Gastroesophageal sphincter (tissue), 4 donors: ENCODE data around the gene SLC52A3. TPM values are rescaled to one million over a fixed set of nuclear protein-coding genes. Genes with fewer than 3 reads are reported as not detected.

Source experiments
- ATAC-seq: fragments of 150-250 bp; one replicate; pipeline ENCODE4 v1.9.1; 2016; ENCODE audit warnings: mild to moderate bottlenecking, moderate library complexity
- H3K27ac ChIP-seq, 4 donors: fragments of 200-600 bp; sonication (generic) in 3 of 4; 1 replicate in 3 of 4; 2 replicates in 1 of 4; pipeline ENCODE4 v1.5.1; 2016 to 2019
- H3K27me3 ChIP-seq: fragments of 200-600 bp; sonication (generic); one replicate; pipeline ENCODE4 v1.5.1; 2019
- H3K36me3 ChIP-seq, 2 donors: fragments of 200-600 bp; sonication (generic); one replicate each; pipeline ENCODE4 v1.5.1; 2019; ENCODE audit warnings: control low read depth in 1 of 2
- H3K4me1 ChIP-seq, 3 donors: fragments of 200-600 bp; sonication (generic); 1 replicate in 2 of 3; 2 replicates in 1 of 3; pipeline ENCODE4 v1.5.1; 2016 to 2019; ENCODE audit warnings: control low read depth in 2 of 3
- H3K4me3 ChIP-seq, 2 donors: fragments of 200-600 bp; sonication (generic); one replicate each; pipeline ENCODE4 v1.5.1; 2019; ENCODE audit warnings: mild to moderate bottlenecking in 1 of 2, moderate library complexity in 1 of 2
- H3K9me3 ChIP-seq, 3 donors: fragments of 200-600 bp; sonication (generic); one replicate each; pipeline ENCODE4 v1.5.1; 2017 to 2019; ENCODE audit warnings: control low read depth in 2 of 3
- EP300 ChIP-seq: sonication (generic); formaldehyde crosslinking; IDR thresholded peaks from one replicate; pipeline ENCODE4 v1.6.1; 2017; ENCODE audit warnings: antibody characterized with exemption, mild to moderate bottlenecking
- POLR2A ChIP-seq, 2 donors: fragments of 450-650 bp; IDR thresholded peaks; one replicate each; pipeline ENCODE4 v1.6.1; 2017; ENCODE audit warnings: antibody characterized with exemption in 2 of 2, mild to moderate bottlenecking in 2 of 2, moderate library complexity in 1 of 2
- POLR2AphosphoS5 ChIP-seq: sonication (generic); formaldehyde crosslinking; IDR thresholded peaks from one replicate; pipeline ENCODE4 v1.6.1; 2017; ENCODE audit warnings: antibody characterized with exemption
- WGBS, 2 donors: methylation state at CpG; one replicate each; pipeline ENCODE4 v1.1.5; 2018; ENCODE audit warnings: low coverage in 1 of 2; 5-methylcytosine and 5-hydroxymethylcytosine counted together
- total RNA-seq, 4 donors: library from RNA; depleted of rRNA; stranded (reverse); fragments of >200 nt; gene quantifications; one replicate each; pipeline ENCODE4 v1.1.0, GENCODE V29; 2016
- TF ChIP-seq, protein P1 (sequence below), 4 experiments: fragments of 200-600 bp in 2 of 4; fragments of 450-650 bp in 2 of 4; sonication (generic) in 1 of 4; IDR thresholded peaks; one replicate each; pipeline ENCODE4 v1.5.1; 2017 to 2019; ENCODE audit warnings: antibody characterized with exemption in 4 of 4, mild to moderate bottlenecking in 2 of 4, moderate library complexity in 2 of 4

Gene SLC52A3
- total RNA-seq, 4 donors from 2014 or later: 0.31 to 1.7 (median 0.97) TPM

DNA sequence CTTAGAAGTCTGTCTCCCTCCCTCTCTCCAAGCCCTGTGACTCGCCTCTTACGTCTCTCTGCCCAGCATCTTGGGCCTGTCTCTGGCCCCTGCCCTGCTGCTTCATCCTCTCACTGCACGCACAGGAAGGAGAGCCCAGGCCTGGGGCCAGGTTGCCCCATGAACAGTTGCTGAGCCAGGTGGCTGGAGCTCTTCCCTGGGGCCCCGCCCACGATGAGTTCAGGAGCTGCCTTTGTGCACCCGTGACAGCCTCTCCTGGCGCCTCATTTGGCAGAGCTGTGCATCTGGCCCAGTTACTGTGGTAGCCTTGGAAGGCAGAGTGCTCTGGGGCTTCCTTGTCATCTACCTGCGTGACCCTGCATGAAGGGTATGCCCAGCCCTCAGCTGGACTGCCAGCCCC lies 44.5 kb downstream of the SLC52A3 start:
- Histone ChIP-seq H3K27ac (no peak overlapping the region), H3K9me3 (no peaks in the 10 kb centered on the region), H3K36me3 (no peaks in the 10 kb centered on the region), H3K4me1 (peaks cover 0 to 11% (median 6%) of the 10 kb centered on the region in 3 donors), H3K27me3 (peaks cover 100% of the 10 kb centered on the region), H3K4me3 (no peak overlapping the region)
- no peak for ATAC-seq
- 40% methylated on average over 2 of the region's 8 CpGs; no CpG with 5 or more reads in 1 of the 2 donors for WGBS, 2 donors
- TF ChIP-seq EP300 (no peak), POLR2A (IDR thresholded peaks at IDR 0.05) (no peak), POLR2AphosphoS5 (no peak)
- TF ChIP-seq, protein P1, sequence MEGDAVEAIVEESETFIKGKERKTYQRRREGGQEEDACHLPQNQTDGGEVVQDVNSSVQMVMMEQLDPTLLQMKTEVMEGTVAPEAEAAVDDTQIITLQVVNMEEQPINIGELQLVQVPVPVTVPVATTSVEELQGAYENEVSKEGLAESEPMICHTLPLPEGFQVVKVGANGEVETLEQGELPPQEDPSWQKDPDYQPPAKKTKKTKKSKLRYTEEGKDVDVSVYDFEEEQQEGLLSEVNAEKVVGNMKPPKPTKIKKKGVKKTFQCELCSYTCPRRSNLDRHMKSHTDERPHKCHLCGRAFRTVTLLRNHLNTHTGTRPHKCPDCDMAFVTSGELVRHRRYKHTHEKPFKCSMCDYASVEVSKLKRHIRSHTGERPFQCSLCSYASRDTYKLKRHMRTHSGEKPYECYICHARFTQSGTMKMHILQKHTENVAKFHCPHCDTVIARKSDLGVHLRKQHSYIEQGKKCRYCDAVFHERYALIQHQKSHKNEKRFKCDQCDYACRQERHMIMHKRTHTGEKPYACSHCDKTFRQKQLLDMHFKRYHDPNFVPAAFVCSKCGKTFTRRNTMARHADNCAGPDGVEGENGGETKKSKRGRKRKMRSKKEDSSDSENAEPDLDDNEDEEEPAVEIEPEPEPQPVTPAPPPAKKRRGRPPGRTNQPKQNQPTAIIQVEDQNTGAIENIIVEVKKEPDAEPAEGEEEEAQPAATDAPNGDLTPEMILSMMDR (IDR thresholded peaks at IDR 0.05): no peak

DNA sequence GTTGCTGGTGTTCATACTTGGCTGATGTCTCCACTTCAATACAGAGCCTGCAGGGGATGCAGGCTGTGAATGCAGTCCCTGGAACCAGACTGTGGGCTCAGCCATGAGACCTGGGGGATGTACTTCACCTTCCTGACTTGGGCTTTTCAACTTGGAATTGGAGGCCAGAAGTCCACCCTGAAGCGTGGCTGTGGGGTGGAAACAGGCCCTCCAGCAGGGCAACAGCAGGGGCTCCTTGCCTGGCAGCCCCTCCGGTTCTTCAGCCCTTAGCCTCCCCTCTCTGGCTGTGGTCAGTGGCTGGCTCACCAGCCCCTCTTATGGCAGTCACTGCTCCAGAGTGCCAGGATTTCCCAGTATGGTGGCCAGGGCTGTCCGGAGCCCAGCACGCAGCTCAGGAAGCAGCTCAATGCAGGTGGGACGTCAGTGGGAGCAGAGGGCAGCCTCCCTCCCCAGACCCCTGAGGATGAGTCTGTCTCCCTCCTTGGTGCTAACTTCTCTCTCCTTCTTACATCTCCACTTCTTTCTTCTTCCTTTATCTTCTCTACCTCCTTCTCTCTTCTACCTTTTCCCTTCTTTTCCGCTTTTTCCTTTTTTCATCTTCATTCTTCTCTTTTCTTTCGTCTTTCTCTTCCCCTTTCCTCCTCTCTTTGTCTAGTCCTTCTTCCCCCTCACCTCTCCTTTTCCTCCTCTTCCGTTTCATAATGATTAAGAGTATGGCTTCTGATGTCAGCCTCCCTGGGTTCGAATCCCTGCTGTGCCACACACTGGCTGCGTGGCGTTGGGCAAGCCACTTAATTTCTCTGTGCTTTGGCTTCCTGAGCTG lies 45.3 kb downstream of the SLC52A3 start:
- Histone ChIP-seq H3K4me1 (peaks cover 0 to 4% (median under 1%) of the 10 kb centered on the region in 3 donors), H3K27me3 (peaks cover 99% of the 10 kb centered on the region), H3K27ac (no peak overlapping the region), H3K36me3 (no peaks in the 10 kb centered on the region), H3K4me3 (no peak overlapping the region), H3K9me3 (no peaks in the 10 kb centered on the region)
- ATAC-seq: no peak
- 70 to 83% methylated on average over 2 to 8 of the region's 11 CpGs for WGBS, 2 donors
- TF ChIP-seq POLR2AphosphoS5 (no peak), POLR2A (IDR thresholded peaks at IDR 0.05) (no peak), EP300 (no peak)
- TF ChIP-seq, protein P1 (IDR thresholded peaks at IDR 0.05): no peak

DNA sequence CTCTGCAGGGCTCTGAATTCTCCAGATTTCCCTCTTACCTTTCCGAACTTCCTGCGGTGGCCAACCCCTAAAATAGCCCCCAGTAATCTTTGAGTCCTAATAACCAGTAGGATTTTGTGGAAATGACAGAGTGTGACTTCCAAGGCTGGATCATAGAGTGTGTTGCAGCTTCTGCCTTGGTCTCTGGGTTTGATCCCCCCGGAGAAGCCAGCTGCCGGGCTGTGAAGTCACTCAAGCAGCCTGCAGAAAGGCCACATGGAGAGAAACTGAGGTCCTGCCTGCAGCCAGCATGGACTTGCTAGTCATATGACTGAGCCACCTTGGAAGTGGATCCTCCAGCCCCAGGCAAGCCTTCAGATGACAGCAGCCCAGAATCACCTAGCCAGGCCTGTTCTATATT lies 46.4 kb downstream of the SLC52A3 start:
- no peaks in the 10 kb centered on the region for H3K36me3 ChIP-seq
- H3K27me3 ChIP-seq: peaks cover 98% of the 10 kb centered on the region
- no peak overlapping the region for H3K4me3 ChIP-seq
- no peaks in the 10 kb centered on the region for H3K9me3 ChIP-seq
- 93 to 100% methylated on average over 2 of the region's 4 CpGs for WGBS, 2 donors
- no peak for ATAC-seq
- TF ChIP-seq, protein P1 (IDR thresholded peaks at IDR 0.05): no peak
- no peak for TF ChIP-seq POLR2A (IDR thresholded peaks at IDR 0.05)
- no peak for TF ChIP-seq EP300
- TF ChIP-seq POLR2AphosphoS5: no peak
- H3K4me1 ChIP-seq: no peaks in the 10 kb centered on the region
- H3K27ac ChIP-seq: no peak overlapping the region

DNA sequence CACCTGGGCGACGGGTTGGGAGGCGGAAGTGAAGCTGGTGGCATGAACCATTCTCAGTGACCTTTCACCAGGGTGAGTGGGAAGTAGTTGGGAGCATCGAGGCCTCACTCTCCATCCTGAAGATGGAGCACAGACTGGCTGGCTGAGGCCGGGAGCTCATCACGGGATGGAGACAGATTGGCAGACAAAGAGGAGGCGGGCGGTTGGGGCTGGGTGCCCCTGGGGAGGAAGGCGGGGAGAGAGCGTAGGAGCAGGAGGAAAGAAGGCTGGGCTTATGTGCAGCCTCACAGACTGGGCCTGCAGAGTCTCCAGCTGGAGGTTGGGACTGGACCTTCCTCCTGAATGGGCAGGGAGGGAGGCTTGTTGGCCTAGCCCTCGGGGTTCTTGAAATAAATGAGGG lies 48.5 kb downstream of the SLC52A3 start:
- no peak overlapping the region for H3K27ac ChIP-seq
- no peak for ATAC-seq
- H3K36me3 ChIP-seq: no peaks in the 10 kb centered on the region
- peaks cover 0 to 5% (median 0%) of the 10 kb centered on the region in 3 donors for H3K9me3 ChIP-seq
- 23 to 36% methylated on average over 2 to 7 of the region's 11 CpGs for WGBS, 2 donors
- peaks cover 94% of the 10 kb centered on the region for H3K27me3 ChIP-seq
- H3K4me1 ChIP-seq: no peaks in the 10 kb centered on the region
- H3K4me3 ChIP-seq: no peak overlapping the region
- no peak for TF ChIP-seq POLR2AphosphoS5
- TF ChIP-seq, protein P1 (IDR thresholded peaks at IDR 0.05): no peak
- TF ChIP-seq POLR2A (IDR thresholded peaks at IDR 0.05): no peak
- TF ChIP-seq EP300: no peak

DNA sequence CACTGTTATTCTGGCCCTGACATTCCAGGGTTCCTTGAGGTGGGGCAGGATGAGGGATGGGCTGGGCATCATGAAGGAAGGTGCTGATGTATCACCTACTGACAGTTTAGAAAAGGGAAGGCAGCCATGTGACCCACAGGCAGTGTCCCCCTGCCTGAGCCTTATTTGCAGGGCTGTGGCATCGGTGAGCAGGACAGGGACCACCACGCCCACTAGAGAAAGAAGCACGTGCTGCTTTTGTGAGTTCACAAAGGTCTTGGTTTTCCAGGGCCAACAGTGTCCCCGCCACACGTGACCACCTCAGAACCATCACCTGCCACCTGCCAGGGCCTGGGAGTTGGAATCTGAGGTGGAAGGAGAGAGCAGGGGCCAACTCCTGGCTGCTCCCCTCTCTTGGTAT lies 49.2 kb downstream of the SLC52A3 start:
- no peak overlapping the region for H3K27ac ChIP-seq
- TF ChIP-seq POLR2A (IDR thresholded peaks at IDR 0.05) (no peak), EP300 (no peak), POLR2AphosphoS5 (no peak)
- TF ChIP-seq, protein P1 (IDR thresholded peaks at IDR 0.05): no peak
- no peak overlapping the region for H3K4me3 ChIP-seq
- H3K27me3 ChIP-seq: peaks cover 90% of the 10 kb centered on the region
- no peaks in the 10 kb centered on the region for H3K4me1 ChIP-seq
- ATAC-seq: no peak
- peaks cover 0 to 13% (median 0%) of the 10 kb centered on the region in 3 donors for H3K9me3 ChIP-seq
- 87% methylated on average over 4 of the region's 5 CpGs; no CpG with 5 or more reads in 1 of the 2 donors for WGBS, 2 donors
- no peaks in the 10 kb centered on the region for H3K36me3 ChIP-seq
